ENCODE results near the gene SPTLC2. TPM values are rescaled to one million over a fixed set of nuclear protein-coding genes. Genes with fewer than 3 reads are reported as not detected.
A peak's percentile ranks its signal among the peaks of the same experiment; 100 is the strongest.

SPTLC2 gene
- total RNA-seq, 2 donors from 2014 or later = 18.4 to 20.6 TPM

DNA sequence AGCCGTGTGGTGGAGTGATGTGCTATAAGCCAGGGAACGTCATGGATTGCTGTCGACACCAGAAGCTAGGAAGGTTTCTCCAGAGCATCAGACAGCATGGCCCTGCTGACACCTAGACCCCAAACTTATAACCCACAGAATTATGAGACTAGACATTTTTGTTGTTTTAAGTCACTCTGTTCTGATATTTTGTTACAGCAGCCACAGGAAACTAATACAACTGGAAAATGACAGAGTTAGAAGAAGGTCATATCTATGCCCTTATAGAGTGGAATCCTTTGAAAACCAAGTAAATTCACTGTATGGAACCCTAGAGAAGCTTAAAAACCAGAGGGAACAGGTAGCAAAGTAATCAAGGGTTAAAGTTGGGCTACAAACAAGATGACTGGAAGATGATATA, 42.5 kb downstream of the SPTLC2 start:
- no peak overlapping the region for H3K27ac Mint-ChIP-seq
- DNase-seq (no peak), ATAC-seq (replicated peaks in 1 of 2) (no peak)
- H3K4me1 Mint-ChIP-seq (ENCODE audit: low read depth) = peaks cover 10% of the 10 kb centered on the region
- no peaks in the 10 kb centered on the region for H3K27me3 Mint-ChIP-seq (ENCODE audit: low read depth)
- H3K9me3 Mint-ChIP-seq = no peaks in the 10 kb centered on the region
- H3K4me3 Mint-ChIP-seq = no peak overlapping the region
- peaks cover 2 to 10% of the 10 kb centered on the region in 2 donors for H3K36me3 Mint-ChIP-seq (ENCODE audit: insufficient read depth in 2 of 2)

DNA sequence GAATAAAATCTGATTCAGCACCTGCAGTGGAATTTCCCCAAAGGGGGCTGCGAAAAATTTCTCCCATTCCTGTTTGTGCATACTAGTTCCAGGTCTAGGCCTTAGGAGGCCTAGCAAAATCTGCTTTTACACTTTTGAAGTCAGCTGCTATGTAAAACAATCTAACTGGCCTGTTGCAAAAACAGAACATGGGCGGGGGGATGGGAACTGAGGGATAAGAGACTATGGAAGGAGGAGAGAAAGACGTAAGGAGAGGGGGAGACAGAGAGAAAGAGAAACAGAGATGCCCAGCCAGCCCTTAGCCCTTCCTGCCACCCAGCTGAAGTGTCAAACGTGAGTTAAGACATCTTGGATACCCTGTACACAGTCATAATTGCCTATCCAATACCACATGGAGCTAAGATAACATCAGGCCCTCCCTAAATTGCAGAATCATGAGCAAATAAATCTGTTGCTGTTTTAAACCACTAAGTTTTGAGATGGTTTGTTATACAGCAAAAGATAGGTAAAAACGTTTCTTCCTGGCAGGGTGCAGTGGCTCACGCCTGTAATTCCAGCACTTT, 45.6 kb downstream of the SPTLC2 start:
- no peak overlapping the region for H3K4me3 Mint-ChIP-seq
- H3K27ac Mint-ChIP-seq = no peak overlapping the region
- H3K27me3 Mint-ChIP-seq (ENCODE audit: low read depth) = no peaks in the 10 kb centered on the region
- DNase-seq (no peak), ATAC-seq (replicated peaks in 1 of 2) (peak; percentile 55 to 72)
- peaks cover 2 to 14% of the 10 kb centered on the region in 2 donors for H3K36me3 Mint-ChIP-seq (ENCODE audit: insufficient read depth in 2 of 2)
- no peaks in the 10 kb centered on the region for H3K9me3 Mint-ChIP-seq
- H3K4me1 Mint-ChIP-seq (ENCODE audit: low read depth) = peaks cover 15% of the 10 kb centered on the region

DNA sequence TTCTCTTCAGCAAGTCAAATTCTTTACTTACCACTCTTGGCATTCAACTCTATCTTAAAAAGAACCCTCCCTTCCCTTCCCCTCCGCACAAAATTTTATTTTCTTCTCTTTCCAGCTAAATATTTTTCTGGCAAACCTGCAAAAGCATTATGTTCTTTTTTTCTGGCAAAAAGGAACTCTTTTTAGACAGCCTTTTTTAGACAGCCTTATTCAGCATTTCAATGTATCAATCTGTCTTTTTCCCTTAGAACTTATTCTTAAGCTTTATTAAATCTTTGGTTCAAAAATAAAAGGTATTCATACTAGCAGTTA, 50.5 kb downstream of the SPTLC2 start:
- ATAC-seq (replicated peaks in 1 of 2) (no peak), DNase-seq (no peak)
- Mint-ChIP-seq H3K27ac (no peak overlapping the region), H3K4me1 (ENCODE audit: low read depth) (peaks cover 23% of the 10 kb centered on the region), H3K36me3 (ENCODE audit: insufficient read depth in 2 of 2) (peaks cover 0 to 4% of the 10 kb centered on the region in 2 donors), H3K4me3 (peak overlapping the region in 1 of 2 donors; percentile 39), H3K9me3 (no peaks in the 10 kb centered on the region), H3K27me3 (ENCODE audit: low read depth) (no peaks in the 10 kb centered on the region)

DNA sequence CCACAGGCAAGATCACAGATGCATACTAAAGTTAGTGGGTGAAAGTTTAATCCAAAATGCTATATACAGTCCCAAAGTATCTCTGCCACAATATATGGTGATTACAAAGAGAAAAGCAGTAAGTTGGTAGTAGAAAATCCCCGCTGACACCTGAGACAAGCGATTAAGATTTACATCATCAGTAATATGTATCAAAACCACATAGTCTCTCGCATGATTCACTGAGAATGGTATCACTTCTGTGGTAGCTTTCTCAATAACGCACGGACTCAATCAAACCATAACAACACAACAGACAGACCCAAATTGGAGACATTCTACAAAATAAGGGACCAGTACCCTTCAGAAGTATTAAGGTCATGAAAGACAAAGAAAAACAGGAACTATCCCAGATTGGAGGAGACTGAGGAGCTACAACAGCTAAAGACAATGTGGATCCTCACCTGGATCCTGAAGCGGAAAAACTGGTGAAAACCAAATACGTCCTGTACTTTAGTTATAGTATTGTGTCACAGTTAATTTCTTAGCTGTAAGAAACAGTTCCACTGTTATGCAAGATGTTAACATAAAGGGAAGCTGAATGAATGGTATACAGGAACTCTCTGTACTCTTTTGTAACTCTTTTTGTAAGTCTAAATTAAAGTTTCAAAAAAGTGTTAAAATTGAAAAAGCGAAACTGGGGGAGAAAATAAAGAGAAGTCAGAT, 51.0 kb downstream of the SPTLC2 start:
- no peak for DNase-seq
- H3K4me3 Mint-ChIP-seq = peak overlapping the region; percentile 27 to 29
- no peaks in the 10 kb centered on the region for H3K27me3 Mint-ChIP-seq (ENCODE audit: low read depth)
- H3K4me1 Mint-ChIP-seq (ENCODE audit: low read depth) = peaks cover 18% of the 10 kb centered on the region
- peaks cover 3 to 4% of the 10 kb centered on the region in 2 donors for H3K36me3 Mint-ChIP-seq (ENCODE audit: insufficient read depth in 2 of 2)
- H3K27ac Mint-ChIP-seq = no peak overlapping the region
- peak; percentile 95 to 98 for ATAC-seq (replicated peaks in 1 of 2)
- H3K9me3 Mint-ChIP-seq = no peaks in the 10 kb centered on the region

DNA sequence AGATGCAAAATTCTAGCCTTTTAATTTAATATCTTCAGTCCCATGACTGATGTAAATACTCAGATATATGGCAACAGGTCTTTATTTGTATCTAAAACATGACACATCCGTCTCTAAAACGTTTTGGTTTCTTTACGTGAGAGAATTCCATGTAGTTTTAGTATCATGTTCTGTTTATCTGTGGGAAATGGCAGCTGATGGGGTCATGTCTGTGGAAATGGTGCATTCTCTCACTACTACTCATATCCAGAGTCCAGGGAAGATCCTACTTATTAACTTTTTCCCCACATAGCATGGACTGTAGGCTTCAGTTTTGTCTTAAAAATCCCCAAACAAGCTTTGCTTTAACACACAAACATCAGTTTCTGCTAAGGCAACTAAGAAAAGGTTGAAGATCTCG, 53.8 kb downstream of the SPTLC2 start:
- Mint-ChIP-seq H3K27ac (peak overlapping the region; percentile 1), H3K36me3 (ENCODE audit: insufficient read depth in 2 of 2) (peaks cover 2 to 3% of the 10 kb centered on the region in 2 donors), H3K4me1 (ENCODE audit: low read depth) (peaks cover 17% of the 10 kb centered on the region), H3K4me3 (no peak overlapping the region), H3K9me3 (no peaks in the 10 kb centered on the region), H3K27me3 (ENCODE audit: low read depth) (no peaks in the 10 kb centered on the region)
- ATAC-seq (replicated peaks in 1 of 2) (no peak), DNase-seq (no peak)

DNA sequence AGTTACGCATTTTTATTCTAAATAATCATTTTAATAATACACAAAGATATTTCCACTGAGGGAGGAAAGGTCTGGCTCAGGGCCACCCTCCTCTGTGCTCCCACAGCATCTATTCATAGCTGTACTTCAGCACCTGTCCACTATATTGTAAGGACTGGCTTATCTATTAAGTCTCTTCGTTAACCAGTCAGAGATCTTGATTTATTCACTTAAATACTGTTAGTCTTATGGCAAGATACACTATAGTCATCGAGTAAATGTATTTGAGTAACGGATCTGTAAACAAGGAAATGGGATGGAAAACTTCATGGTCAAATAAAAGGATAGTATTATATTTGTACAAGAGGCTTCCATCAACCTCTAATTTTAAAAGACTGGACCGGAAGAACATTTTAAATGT, 54.6 kb downstream of the SPTLC2 start:
- Mint-ChIP-seq H3K27ac (no peak overlapping the region), H3K27me3 (ENCODE audit: low read depth) (no peaks in the 10 kb centered on the region), H3K36me3 (ENCODE audit: insufficient read depth in 2 of 2) (peaks cover 2 to 3% of the 10 kb centered on the region in 2 donors), H3K9me3 (no peaks in the 10 kb centered on the region), H3K4me3 (no peak overlapping the region), H3K4me1 (ENCODE audit: low read depth) (peaks cover 17% of the 10 kb centered on the region)
- ATAC-seq (replicated peaks in 1 of 2) (no peak), DNase-seq (no peak)

DNA sequence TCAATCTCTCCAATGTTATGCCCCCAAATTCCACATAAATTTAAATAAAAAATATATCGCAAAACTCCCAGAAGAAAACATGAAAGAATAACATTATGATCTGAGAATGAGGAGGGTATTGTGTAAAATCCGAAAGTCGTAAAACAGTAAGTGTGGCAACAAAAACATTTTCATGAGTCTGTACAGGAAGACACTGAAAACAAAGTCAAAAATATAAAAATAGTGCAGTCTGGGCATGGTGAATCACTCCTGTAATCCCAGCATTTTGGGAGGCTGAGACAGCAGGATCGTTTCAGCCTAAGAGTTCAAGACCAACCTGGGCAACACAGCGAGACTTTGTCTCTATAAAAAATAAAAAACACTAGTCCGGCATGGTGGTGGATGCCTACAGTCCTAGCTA, 57.1 kb downstream of the SPTLC2 start:
- Mint-ChIP-seq H3K4me3 (no peak overlapping the region), H3K27ac (no peak overlapping the region), H3K9me3 (no peaks in the 10 kb centered on the region), H3K4me1 (ENCODE audit: low read depth) (peaks cover 5% of the 10 kb centered on the region), H3K36me3 (ENCODE audit: insufficient read depth in 2 of 2) (peaks cover 3 to 7% of the 10 kb centered on the region in 2 donors), H3K27me3 (ENCODE audit: low read depth) (no peaks in the 10 kb centered on the region)
- ATAC-seq (replicated peaks in 1 of 2) = no peak
- no peak for DNase-seq

DNA sequence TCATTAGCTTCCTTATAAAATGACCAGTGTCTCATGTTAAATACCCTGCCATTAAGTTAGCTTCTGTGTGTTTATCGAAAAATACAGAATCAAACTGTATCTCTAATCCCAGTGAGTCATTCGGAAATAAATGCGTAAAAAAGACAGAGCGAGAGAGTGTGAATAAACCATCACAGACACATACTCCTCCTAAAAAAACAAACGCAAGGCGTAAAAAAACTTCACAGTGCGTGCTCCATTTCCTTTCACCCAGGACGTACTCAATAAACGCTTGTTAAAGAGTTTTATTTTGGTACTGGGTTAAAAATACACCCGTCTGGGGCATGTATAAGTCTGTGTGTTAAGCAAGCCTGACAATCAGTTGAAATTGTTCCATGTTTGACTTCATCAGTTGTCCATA, 59.0 kb downstream of the SPTLC2 start:
- Mint-ChIP-seq H3K4me1 (ENCODE audit: low read depth) (peaks cover 10% of the 10 kb centered on the region), H3K27ac (no peak overlapping the region), H3K9me3 (no peaks in the 10 kb centered on the region), H3K36me3 (ENCODE audit: insufficient read depth in 2 of 2) (peaks cover 5 to 7% of the 10 kb centered on the region in 2 donors), H3K27me3 (ENCODE audit: low read depth) (no peaks in the 10 kb centered on the region), H3K4me3 (peak overlapping the region in 1 of 2 donors; percentile 45)
- ATAC-seq (replicated peaks in 1 of 2) = no peak
- DNase-seq = no peak

DNA sequence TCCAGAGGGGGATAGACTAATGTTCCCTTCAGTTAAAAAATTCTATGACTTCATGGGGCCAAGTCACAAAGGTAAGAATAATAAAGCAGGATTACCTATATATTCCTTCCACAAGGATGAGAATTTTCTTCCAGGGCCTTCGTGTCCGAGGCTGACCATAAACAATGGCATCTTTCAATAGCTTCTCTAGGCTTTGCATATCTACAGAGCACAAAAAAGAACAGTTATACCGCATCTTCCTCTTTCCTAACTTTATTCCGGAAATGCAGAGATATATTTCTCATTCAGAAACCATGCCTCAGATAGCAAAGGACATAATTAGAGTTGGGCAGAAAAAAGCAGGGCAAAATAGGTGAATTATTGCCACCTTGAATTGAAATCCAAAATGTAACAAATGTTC, 59.5 kb downstream of the SPTLC2 start:
- no peak for DNase-seq
- Mint-ChIP-seq H3K9me3 (no peaks in the 10 kb centered on the region), H3K4me1 (ENCODE audit: low read depth) (peaks cover 10% of the 10 kb centered on the region), H3K27ac (no peak overlapping the region), H3K4me3 (peak overlapping the region in 1 of 2 donors; percentile 45), H3K27me3 (ENCODE audit: low read depth) (no peaks in the 10 kb centered on the region), H3K36me3 (ENCODE audit: insufficient read depth in 2 of 2) (peaks cover 5 to 7% of the 10 kb centered on the region in 2 donors)
- ATAC-seq (replicated peaks in 1 of 2) = no peak

DNA sequence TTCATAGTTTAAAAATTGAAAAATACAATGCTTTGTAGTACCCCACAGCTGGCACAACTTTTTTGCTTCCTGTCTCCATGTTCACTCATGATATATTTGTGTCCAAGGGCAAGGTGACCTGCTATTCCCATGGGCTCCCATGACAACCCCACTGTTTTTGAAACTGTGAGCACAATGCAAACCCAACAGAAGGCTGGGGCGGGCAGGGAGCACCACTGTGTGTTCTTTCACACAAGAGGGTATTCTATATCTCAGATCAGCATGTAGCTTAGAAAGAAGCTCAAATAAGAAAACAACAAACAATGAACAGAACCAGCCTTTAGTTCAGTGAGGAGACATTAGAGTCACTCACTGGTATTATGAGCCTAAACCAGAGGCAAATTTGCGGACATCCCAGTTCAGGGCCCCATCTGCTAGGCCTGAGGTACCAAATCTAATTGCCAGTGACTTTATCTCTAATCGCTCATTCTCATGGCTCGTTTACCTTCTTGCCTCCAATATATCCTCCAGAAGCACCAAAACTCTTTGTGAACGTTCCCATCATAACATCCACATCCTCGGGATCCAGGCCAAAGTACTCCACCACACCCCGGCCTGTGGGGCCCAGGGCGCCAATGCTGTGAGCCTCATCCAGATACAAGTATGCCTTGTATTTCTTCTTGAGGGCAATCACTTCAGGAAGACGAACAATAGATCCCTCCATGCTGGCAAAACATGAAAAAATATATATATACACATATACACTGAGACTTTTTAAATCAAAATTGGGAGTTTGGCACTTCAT, 61.4 kb downstream of the SPTLC2 start:
- H3K27ac Mint-ChIP-seq = peak overlapping the region; percentile 91
- H3K4me1 Mint-ChIP-seq (ENCODE audit: low read depth) = peaks cover 10% of the 10 kb centered on the region
- H3K27me3 Mint-ChIP-seq (ENCODE audit: low read depth) = no peaks in the 10 kb centered on the region
- ATAC-seq (replicated peaks in 1 of 2) = no peak
- no peaks in the 10 kb centered on the region for H3K9me3 Mint-ChIP-seq
- H3K36me3 Mint-ChIP-seq (ENCODE audit: insufficient read depth in 2 of 2) = peaks cover 2 to 10% of the 10 kb centered on the region in 2 donors
- no peak for DNase-seq
- H3K4me3 Mint-ChIP-seq = peak overlapping the region in 1 of 2 donors; percentile 44

DNA sequence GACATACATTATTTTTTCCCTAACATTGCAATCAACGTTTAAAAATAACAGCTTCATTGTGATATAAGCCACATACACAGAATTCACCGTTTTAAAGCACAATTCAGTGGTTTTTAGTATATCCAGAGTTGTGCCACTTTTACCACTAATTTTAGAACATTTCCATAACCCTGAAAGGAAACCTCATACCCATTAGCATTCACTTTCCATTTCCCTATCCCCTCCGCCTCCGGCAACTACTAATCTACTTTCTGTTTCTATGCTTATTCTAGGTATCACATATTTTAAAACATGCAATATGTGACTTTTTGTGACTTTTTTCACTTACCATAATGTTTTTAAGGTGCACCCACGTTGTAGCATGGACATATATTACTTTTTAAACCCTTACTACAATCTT, 62.2 kb downstream of the SPTLC2 start:
- Mint-ChIP-seq H3K36me3 (ENCODE audit: insufficient read depth in 2 of 2) (peaks cover 2 to 11% of the 10 kb centered on the region in 2 donors), H3K27ac (peak overlapping the region; percentile 91), H3K4me3 (peak overlapping the region in 1 of 2 donors; percentile 44), H3K27me3 (ENCODE audit: low read depth) (no peaks in the 10 kb centered on the region), H3K4me1 (ENCODE audit: low read depth) (peaks cover 10% of the 10 kb centered on the region), H3K9me3 (no peaks in the 10 kb centered on the region)
- DNase-seq (no peak), ATAC-seq (replicated peaks in 1 of 2) (peak in 1 of 2 donors; percentile 33)

DNA sequence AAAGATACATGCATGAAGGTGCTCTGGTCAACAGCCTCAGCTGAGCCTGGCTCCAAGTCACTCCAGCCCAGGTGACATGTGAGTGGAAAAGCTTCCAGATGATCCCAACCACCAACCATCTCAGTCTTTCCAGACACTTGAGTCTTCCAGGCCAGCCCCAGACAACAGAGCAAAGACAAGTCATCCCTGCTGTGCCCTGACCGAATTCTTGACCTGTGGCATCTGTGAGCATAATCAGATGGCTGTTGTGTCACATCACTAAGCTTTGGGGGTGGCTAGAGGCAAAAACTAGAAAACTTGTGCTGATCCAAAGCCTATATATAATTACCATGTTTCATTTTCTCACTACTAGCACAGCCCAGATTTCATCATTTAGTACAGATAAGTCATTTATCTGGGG, 67.0 kb downstream of the SPTLC2 start:
- Mint-ChIP-seq H3K4me1 (ENCODE audit: low read depth) (peaks cover 5% of the 10 kb centered on the region), H3K27me3 (ENCODE audit: low read depth) (no peaks in the 10 kb centered on the region), H3K9me3 (no peaks in the 10 kb centered on the region), H3K36me3 (ENCODE audit: insufficient read depth in 2 of 2) (peaks cover 2 to 6% of the 10 kb centered on the region in 2 donors), H3K4me3 (no peak overlapping the region), H3K27ac (no peak overlapping the region)
- no peak for DNase-seq
- ATAC-seq (replicated peaks in 1 of 2) = no peak

DNA sequence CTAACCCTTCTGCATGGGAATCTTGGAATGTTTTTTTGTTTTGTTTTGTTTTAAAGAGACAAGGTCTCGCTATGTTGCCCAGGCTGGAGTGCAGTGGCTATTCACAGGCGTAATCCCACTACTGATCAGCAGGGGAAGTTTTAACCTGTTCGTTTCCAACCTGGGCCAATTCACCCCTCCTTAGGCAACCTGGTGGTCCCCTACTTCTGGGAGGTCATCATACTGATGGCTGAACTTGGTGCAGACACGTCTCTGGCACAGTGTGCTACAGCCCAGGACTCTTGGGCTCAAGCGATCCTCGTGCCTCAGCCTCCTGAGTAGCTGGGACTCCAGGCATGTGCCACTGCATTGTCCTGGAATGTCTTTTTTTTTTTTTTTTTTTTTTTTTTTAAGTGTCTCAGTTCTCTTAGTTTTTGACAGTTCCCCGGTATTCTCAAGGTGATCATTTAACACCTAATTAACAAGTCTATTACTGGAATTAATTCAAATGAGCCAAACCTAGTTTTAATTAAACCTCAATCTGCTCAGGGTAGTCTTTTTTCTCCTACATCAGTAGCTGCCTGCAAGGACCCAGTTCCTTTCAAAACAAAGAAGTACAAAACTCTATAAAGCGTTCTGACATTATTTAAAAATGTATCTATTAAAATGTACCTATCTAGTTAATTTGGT, 68.8 kb downstream of the SPTLC2 start:
- ATAC-seq (replicated peaks in 1 of 2) (no peak), DNase-seq (no peak)
- no peak overlapping the region for H3K27ac Mint-ChIP-seq
- no peak overlapping the region for H3K4me3 Mint-ChIP-seq
- H3K4me1 Mint-ChIP-seq (ENCODE audit: low read depth) = no peaks in the 10 kb centered on the region
- no peaks in the 10 kb centered on the region for H3K9me3 Mint-ChIP-seq
- no peaks in the 10 kb centered on the region for H3K27me3 Mint-ChIP-seq (ENCODE audit: low read depth)
- H3K36me3 Mint-ChIP-seq (ENCODE audit: insufficient read depth in 2 of 2) = peaks cover 0 to 6% of the 10 kb centered on the region in 2 donors

Measured in activated T-cell treated with anti-CD3 and anti-CD28 coated beads, Interleukin-2, amount 50 U/mL, for 72 hours (primary cell).